Astrocyte of the hippocampus (primary cell): ENCODE data around the gene RHOT1.

Experiments
- DNase-seq: peaks from one replicate; pipeline ENCODE4 v3.0.0; 2011; ENCODE audit warnings: low read depth, low spot score

Gene RHOT1

DNA sequence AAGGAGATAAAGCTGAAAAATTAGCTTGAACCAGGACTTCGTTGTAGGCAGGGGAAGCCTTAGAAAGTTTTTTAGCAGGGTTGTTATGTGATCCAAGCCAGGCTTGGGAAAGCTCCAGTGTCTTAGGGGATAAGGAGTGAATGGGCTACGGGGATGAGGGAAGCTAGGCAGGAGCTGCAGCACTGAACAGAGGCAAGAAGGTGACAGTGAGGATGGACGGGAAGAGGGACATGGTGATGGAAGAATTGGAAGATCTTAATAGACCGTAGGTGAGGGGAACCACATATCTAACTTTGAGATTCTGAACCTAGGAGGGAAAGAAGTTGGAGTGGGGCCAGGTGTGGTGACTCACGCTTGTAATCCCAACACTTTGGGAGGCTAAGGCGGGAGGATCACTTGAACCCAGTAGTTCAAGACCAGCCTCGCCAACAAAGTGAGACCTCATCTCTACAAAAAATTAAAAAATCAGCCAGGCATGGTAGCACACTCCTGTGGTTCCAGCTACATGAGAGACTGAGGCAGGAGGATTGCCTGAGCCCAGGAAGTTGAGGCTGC lies 126.5 kb downstream of the RHOT1 start:
- no peak for DNase-seq

DNA sequence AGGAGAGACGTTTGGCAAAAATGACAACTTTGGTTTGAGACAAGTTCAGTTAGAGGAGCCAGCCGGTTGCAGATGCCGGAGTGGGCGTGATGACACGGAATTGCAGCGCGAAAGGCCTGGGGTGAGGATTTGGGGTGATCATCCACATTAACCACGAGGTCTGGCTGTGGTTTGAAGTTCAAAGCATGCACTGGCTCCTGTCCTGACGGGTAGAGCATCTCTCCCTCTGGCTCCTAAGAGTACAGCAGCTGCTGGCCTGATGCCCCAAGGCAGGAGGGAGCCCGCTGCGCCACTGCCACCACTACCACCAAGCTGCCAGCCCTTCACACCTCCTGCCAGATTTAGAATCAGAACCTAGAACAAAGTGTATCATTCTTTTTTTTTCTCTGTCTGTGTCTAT lies 127.1 kb downstream of the RHOT1 start:
- no peak for DNase-seq

DNA sequence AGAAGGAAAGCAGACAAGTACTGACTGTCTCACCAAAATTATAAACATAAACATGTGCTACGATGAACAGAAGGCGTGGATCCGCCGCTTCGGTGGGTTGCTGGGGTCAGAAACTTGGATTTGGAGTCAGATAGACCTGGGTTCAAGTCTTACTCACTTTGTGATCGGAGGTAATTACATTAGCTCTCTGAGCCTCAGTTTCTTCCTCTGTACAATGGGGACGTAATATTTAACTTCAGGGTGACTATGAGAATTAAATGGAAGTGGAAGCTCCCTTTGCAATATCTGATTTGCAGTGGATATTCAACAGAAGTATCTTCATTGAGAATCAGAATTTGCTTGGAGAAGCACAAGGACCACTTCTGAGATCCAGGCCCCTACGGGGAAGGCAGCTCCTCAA lies 129.5 kb downstream of the RHOT1 start:
- DNase-seq: no peak

DNA sequence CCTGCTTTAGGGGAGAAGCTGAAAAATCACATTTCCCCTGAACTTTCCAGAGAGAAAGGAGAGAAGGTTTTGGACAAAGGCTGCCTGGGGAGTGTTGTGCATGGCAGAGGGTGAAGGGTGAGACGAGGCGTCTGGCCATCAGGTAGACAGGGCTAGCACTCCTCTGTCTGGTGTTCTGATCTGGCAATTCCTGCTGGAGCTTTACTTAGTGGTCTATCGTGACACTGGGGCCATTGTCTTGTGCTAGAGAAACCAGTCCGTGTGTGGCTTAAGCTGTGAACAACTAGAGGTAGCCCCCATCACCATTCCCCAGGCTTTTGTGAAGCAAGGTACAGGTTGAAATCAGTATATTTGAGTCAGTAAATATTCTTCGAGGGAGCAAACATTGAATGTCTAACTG lies 131.8 kb downstream of the RHOT1 start:
- no peak for DNase-seq

DNA sequence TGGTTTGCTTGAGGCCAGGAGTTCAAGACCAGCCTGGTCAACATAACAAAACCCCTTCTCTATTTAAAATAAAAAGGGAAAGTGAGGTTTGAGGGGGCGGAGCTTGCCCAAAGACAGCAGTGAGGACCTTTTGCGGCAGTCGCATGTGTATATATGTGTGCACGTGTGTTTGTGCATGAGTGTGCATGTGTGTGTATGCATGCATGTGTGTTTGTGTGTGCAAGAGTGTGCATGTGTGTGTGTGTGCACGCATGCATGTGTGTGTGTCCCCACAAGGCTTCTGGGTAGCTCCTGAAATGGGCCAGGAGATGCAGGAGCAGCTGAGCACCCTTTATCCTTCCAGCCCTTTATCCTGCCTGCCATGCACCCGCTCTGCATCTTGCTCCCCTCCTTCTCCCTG lies 132.3 kb downstream of the RHOT1 start:
- no peak for DNase-seq
